Neural progenitor cell (in vitro differentiated cells): ENCODE data around the gene UACA.
A peak's percentile ranks its signal among the peaks of the same experiment; 100 is the strongest.

Experiments
- CTCF ChIP-seq: fragments of 200-600 bp; sonication (generic); IDR thresholded peaks from 2 replicates; pipeline ENCODE4 v1.5.1; 2017; ENCODE audit warnings: antibody characterized with exemption, mild to moderate bottlenecking
- EZH2 ChIP-seq: fragments of 200-600 bp; sonication (generic); IDR thresholded peaks from 2 replicates; pipeline ENCODE4 v1.6.1; 2017; ENCODE audit warnings: antibody characterized with exemption, mild to moderate bottlenecking, moderate library complexity
- EZH2phosphoT487 ChIP-seq: fragments of 200-600 bp; sonication (generic); IDR thresholded peaks from 2 replicates; pipeline ENCODE4 v1.6.1; 2017; ENCODE audit warnings: antibody characterized with exemption

- TF ChIP-seq CTCF (no peak), EZH2 (peak; percentile 41), EZH2phosphoT487 (no peak)
These were observed 764 bp downstream of the UACA start for GRCh38 chr15:70762469-70763119.
